DND-41 (cell line): Measurements from ENCODE around the gene PCGF3.
"Not testable (repeated sequence)": the region's sequence is repeated elsewhere in the genome, so short reads cannot be mapped to it uniquely, and the experiment has no call there.

Source experiments
- ATAC-seq: fragments of 200-7000 bp; cut with Tn5 transposase; 3 replicates; pipeline ENCODE4 v1.9.1; 2021; ENCODE audit warnings: low read depth; ENCODE audit not compliant: insufficient read depth
- DNase-seq: peaks from one replicate; pipeline ENCODE4 v3.0.0-alpha.2; 2020
- H2AFZ ChIP-seq: 2 replicates; pipeline ENCODE4 v1.6.0; 2012; ENCODE audit warnings: low read depth, low read length
- H3K27ac ChIP-seq: 2 replicates; pipeline ENCODE4 v1.5.1; 2012; ENCODE audit warnings: low read length, inconsistent platforms
- H3K27me3 ChIP-seq: fragments of 200-600 bp; sonication (generic); 2 replicates; pipeline ENCODE4 v1.6.0; 2012; ENCODE audit warnings: low read length, mild to moderate bottlenecking, inconsistent platforms; ENCODE audit not compliant: insufficient read depth, poor library complexity
- H3K36me3 ChIP-seq: 2 replicates; pipeline ENCODE4 v1.5.1; 2012; ENCODE audit warnings: low read length, inconsistent platforms; ENCODE audit not compliant: insufficient read depth
- H3K4me1 ChIP-seq: 2 replicates; pipeline ENCODE4 v1.5.1; 2012; ENCODE audit warnings: mild to moderate bottlenecking, low read length; ENCODE audit not compliant: insufficient read depth
- H3K4me2 ChIP-seq: 2 replicates; pipeline ENCODE4 v1.6.0; 2012; ENCODE audit warnings: mild to moderate bottlenecking, moderate library complexity, low read length, inconsistent platforms; ENCODE audit not compliant: insufficient read depth
- H3K4me3 ChIP-seq, 2 experiments: fragments of 200-600 bp in 1 of 2; shearing (Covaris generic) in 1 of 2; 2 replicates each; pipeline ENCODE4 v1.5.1; 2012 to 2016; ENCODE audit warnings: inconsistent platforms in 2 of 2, low read length in 2 of 2, mild to moderate bottlenecking in 2 of 2, low read depth in 1 of 2, moderate library complexity in 1 of 2
- H3K79me2 ChIP-seq: 2 replicates; pipeline ENCODE4 v1.6.0; 2012; ENCODE audit warnings: low read length, inconsistent platforms; ENCODE audit not compliant: insufficient read depth
- H3K9ac ChIP-seq: 2 replicates; pipeline ENCODE4 v1.6.0; 2012; ENCODE audit warnings: low read depth, mild to moderate bottlenecking, inconsistent platforms, low read length, moderate library complexity
- H3K9me3 ChIP-seq: 2 replicates; pipeline ENCODE4 v1.5.1; 2012; ENCODE audit warnings: low read length, moderate library complexity, mild to moderate bottlenecking, inconsistent platforms; ENCODE audit not compliant: insufficient read depth, severe bottlenecking
- H4K20me1 ChIP-seq: 2 replicates; pipeline ENCODE4 v1.6.0; 2012; ENCODE audit warnings: low read length; ENCODE audit not compliant: insufficient read depth
- EZH2 ChIP-seq: IDR thresholded peaks from 3 replicates; pipeline ENCODE4 v1.6.1; 2012; ENCODE audit warnings: borderline replicate concordance, low read depth, mild to moderate bottlenecking, moderate library complexity, low read length, inconsistent platforms; ENCODE audit not compliant: severe bottlenecking
- TF ChIP-seq, protein P1 (sequence below): IDR thresholded peaks from 2 replicates; pipeline ENCODE4 v1.5.1; 2012; ENCODE audit warnings: borderline replicate concordance, low read length, moderate library complexity, mild to moderate bottlenecking; ENCODE audit not compliant: poor library complexity, severe bottlenecking; ENCODE audit errors: extremely low read depth

PCGF3 gene

DNA sequence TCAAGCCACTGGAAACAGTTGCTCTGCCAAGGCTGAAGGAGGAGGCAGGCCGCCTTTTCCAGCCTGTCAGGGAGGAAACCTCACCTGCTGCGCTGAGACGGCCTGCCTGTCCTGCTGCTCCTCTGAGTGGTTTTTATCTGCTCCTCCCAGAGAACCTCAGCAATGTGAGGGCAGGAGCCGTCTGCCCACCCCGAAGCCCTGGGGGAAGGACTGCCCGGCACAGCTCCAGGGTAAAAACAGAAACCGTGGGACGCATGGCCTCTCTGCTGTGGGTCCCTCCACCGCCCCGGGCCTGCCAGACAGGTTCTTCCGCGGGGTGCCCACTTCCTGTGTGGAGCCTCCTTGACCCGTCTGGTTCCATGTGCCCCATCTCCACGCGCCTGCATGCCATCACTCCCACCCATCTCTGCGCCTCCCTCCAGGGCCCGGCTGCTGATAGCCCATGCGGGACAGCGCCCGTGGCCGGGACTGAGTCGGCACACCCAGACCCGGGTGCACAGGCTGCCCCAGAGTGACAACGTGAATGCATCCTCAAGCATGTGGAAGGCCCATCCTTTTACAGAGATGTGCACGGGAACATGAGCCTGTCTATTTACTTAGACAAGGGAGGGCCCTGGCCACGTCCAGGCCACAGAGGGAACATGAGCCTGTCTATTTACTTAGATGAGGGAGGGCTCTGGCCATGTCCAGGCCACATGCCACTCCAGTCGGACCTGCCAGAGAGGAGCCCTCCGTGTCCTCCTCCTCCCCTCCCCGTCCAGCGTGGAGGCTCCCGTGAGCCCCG lies 12.7 kb upstream of the PCGF3 start:
- no peaks in the 10 kb centered on the region for H3K27me3 ChIP-seq
- TF ChIP-seq EZH2 = no peak
- TF ChIP-seq, protein P1, sequence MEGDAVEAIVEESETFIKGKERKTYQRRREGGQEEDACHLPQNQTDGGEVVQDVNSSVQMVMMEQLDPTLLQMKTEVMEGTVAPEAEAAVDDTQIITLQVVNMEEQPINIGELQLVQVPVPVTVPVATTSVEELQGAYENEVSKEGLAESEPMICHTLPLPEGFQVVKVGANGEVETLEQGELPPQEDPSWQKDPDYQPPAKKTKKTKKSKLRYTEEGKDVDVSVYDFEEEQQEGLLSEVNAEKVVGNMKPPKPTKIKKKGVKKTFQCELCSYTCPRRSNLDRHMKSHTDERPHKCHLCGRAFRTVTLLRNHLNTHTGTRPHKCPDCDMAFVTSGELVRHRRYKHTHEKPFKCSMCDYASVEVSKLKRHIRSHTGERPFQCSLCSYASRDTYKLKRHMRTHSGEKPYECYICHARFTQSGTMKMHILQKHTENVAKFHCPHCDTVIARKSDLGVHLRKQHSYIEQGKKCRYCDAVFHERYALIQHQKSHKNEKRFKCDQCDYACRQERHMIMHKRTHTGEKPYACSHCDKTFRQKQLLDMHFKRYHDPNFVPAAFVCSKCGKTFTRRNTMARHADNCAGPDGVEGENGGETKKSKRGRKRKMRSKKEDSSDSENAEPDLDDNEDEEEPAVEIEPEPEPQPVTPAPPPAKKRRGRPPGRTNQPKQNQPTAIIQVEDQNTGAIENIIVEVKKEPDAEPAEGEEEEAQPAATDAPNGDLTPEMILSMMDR = no peak
- DNase-seq = no peak
- H3K4me2 ChIP-seq = no peak overlapping the region
- no peaks in the 10 kb centered on the region for H3K9me3 ChIP-seq
- H3K4me3 ChIP-seq = no peak overlapping the region
- H3K36me3 ChIP-seq = no peaks in the 10 kb centered on the region
- H3K9ac ChIP-seq = no peak overlapping the region
- no peaks in the 10 kb centered on the region for H3K79me2 ChIP-seq
- H2AFZ ChIP-seq = no peak overlapping the region
- no peaks in the 10 kb centered on the region for H3K4me1 ChIP-seq
- H3K27ac ChIP-seq = no peak overlapping the region
- no peak for ATAC-seq
- H4K20me1 ChIP-seq = peaks cover 4% of the 10 kb centered on the region; the same call in 1 of the 2 replicates

DNA sequence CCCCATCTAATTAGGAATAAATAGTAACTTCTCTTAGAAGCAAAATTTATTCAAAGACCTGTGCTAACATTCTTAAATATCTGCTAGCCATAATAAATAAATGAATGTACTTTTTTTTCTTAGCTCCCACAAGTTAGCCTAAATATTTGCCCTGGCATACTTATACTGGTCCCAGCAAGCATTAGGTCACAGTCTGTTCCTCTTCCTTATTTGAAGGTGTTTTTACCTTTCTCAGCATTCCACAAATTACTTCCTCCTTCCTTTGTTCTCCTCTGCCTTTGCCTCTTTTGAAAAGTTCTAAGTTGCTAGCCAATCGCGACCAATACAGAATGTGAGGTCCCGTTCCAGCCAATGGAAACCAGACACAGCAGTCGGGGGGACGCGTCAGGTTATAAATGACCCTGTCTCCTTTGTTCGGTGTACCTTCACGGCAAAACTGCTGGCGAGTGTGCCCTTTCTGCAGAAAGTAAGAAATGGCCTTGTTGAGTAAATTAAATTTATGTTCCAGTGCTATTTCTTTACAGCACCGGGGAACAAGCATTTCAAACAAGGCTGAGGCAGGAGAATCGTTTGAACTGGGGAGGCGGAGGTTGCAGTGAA lies 11.2 kb upstream of the PCGF3 start:
- not testable (repeated sequence) for H3K79me2 ChIP-seq, H3K27ac ChIP-seq, DNase-seq, H4K20me1 ChIP-seq, H3K9ac ChIP-seq, H3K4me2 ChIP-seq, H3K36me3 ChIP-seq, H3K9me3 ChIP-seq, H3K27me3 ChIP-seq, H3K4me3 ChIP-seq, H3K4me1 ChIP-seq, H2AFZ ChIP-seq, ATAC-seq

DNA sequence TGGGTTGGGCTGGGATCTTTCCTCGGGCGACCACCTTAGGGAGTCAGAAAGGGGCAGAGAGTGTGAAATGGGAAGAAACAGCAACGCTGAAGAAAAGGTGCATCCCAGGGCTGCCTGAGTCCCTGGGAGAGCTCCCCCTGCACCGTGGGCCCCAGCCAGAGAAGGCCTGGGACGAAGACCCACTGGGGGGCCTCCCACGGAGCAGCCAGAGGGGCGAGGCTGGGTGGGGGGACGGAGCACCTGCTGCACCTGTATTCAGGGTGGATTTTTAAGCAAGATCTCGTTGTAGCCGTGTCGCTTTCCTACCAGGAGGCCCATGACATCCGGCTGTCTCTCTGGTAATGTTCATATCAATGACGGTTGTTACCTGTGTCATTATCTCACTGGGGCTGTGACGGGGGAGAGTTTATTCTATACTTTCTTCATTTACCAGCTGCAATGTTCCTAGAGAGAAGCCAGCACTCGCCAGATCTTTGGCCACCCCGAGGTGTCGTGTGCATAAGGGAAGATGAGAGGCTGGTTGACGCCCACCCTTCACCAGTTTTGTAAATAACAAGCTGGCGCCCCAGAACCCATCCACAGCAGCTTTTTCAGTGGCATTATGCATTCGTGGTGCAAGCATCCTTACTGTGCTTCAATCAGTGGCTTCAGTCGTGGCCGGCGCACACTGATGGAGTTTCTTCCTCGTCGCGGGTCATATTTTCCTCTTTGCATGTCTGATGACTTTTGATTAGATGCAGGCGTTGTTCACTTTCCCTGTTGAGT lies 5.6 kb upstream of the PCGF3 start:
- DNase-seq (no peak), ATAC-seq (no peak)
- TF ChIP-seq EZH2 = no peak
- TF ChIP-seq, protein P1 = no peak
- Histone ChIP-seq H3K9ac (no peak overlapping the region), H3K27me3 (no peaks in the 10 kb centered on the region), H3K4me2 (no peak overlapping the region), H3K4me1 (peaks cover 2% of the 10 kb centered on the region), H3K27ac (no peak overlapping the region), H3K4me3 (no peak overlapping the region), H3K9me3 (no peaks in the 10 kb centered on the region), H3K36me3 (no peaks in the 10 kb centered on the region), H4K20me1 (no peaks in the 10 kb centered on the region), H2AFZ (no peak overlapping the region), H3K79me2 (no peaks in the 10 kb centered on the region)
